Astrocyte (in vitro differentiated cells and primary cell): ENCODE results near the gene ZNF408. TPM values are rescaled to one million over a fixed set of nuclear protein-coding genes. Genes with fewer than 3 reads are reported as not detected.

ENCODE experiments used
- DNase-seq: peaks from one replicate; pipeline ENCODE4 v3.0.0-alpha.2; 2010; ENCODE audit warnings: low read depth
- FAIRE-seq: peaks from 2 replicates; lab custom pipeline; 2011; peaks lifted over from hg19 to GRCh38; lab: Jason Lieb, UNC
- H2AFZ ChIP-seq: 2 replicates; pipeline ENCODE4 v1.6.0; 2012; ENCODE audit warnings: low read depth, low read length, inconsistent platforms
- H3K27ac ChIP-seq: 2 replicates; pipeline ENCODE4 v1.5.1; 2011; ENCODE audit warnings: low read depth, low read length, inconsistent platforms
- H3K27me3 ChIP-seq: 2 replicates; pipeline ENCODE4 v1.6.0; 2011; ENCODE audit warnings: low read length, inconsistent platforms; ENCODE audit not compliant: insufficient read depth
- H3K36me3 ChIP-seq: 2 replicates; pipeline ENCODE4 v1.5.1; 2011; ENCODE audit warnings: low read length, inconsistent platforms; ENCODE audit not compliant: insufficient read depth
- H3K4me1 ChIP-seq: 2 replicates; pipeline ENCODE4 v1.5.1; 2011; ENCODE audit warnings: low read length, inconsistent platforms; ENCODE audit not compliant: insufficient read depth
- H3K4me2 ChIP-seq: 2 replicates; pipeline ENCODE4 v1.6.0; 2012; ENCODE audit warnings: low read length, inconsistent platforms
- H3K4me3 ChIP-seq: 2 replicates; pipeline ENCODE4 v1.5.1; 2011; ENCODE audit warnings: low read depth, mild to moderate bottlenecking, low read length, inconsistent platforms; ENCODE audit not compliant: insufficient read depth
- H3K79me2 ChIP-seq: 2 replicates; pipeline ENCODE4 v1.6.0; 2012; ENCODE audit warnings: mild to moderate bottlenecking, low read length, inconsistent platforms; ENCODE audit not compliant: insufficient read depth
- H3K9ac ChIP-seq: 2 replicates; pipeline ENCODE4 v1.6.0; 2012; ENCODE audit warnings: mild to moderate bottlenecking, low read length, inconsistent platforms
- H3K9me3 ChIP-seq: 2 replicates; pipeline ENCODE4 v1.5.1; 2012; ENCODE audit warnings: low read depth, mild to moderate bottlenecking, low read length, inconsistent platforms; ENCODE audit not compliant: insufficient read depth
- H4K20me1 ChIP-seq: 2 replicates; pipeline ENCODE4 v1.6.0; 2012; ENCODE audit warnings: low read length, inconsistent platforms; ENCODE audit not compliant: insufficient read depth
- H3K27ac Mint-ChIP-seq: one replicate; pipeline ENCODE4 v1.8.0; 2021; ENCODE audit warnings: mild to moderate bottlenecking, mixed read lengths; ENCODE audit not compliant: unreplicated experiment
- H3K27me3 Mint-ChIP-seq: one replicate; pipeline ENCODE4 v1.8.0; 2021; ENCODE audit warnings: low read depth, mixed read lengths; ENCODE audit not compliant: unreplicated experiment
- H3K36me3 Mint-ChIP-seq: one replicate; pipeline ENCODE4 v1.8.0; 2021; ENCODE audit warnings: low read depth, mixed read lengths; ENCODE audit not compliant: unreplicated experiment
- H3K4me1 Mint-ChIP-seq: one replicate; pipeline ENCODE4 v1.8.0; 2021; ENCODE audit warnings: low read depth, mixed read lengths; ENCODE audit not compliant: unreplicated experiment
- H3K4me3 Mint-ChIP-seq: one replicate; pipeline ENCODE4 v1.8.0; 2021; ENCODE audit warnings: mild to moderate bottlenecking, moderate library complexity, mixed read lengths; ENCODE audit not compliant: unreplicated experiment
- H3K9me3 Mint-ChIP-seq: one replicate; pipeline ENCODE4 v1.8.0; 2021; ENCODE audit warnings: mild to moderate bottlenecking, mixed read lengths; ENCODE audit not compliant: unreplicated experiment
- EZH2 ChIP-seq: IDR thresholded peaks from 2 replicates; pipeline ENCODE4 v1.6.1; 2012; ENCODE audit warnings: mild to moderate bottlenecking, low read length, inconsistent platforms; ENCODE audit not compliant: insufficient read depth
- total RNA-seq: library from RNA; stranded (reverse); gene quantifications from 2 replicates; pipeline ENCODE4 v1.2.1, GENCODE V29; 2021
- TF ChIP-seq, protein P1 (sequence below): IDR thresholded peaks from 2 replicates; pipeline ENCODE4 v1.5.1; 2011; ENCODE audit warnings: low read depth, mild to moderate bottlenecking, inconsistent platforms, low read length, moderate library complexity; ENCODE audit not compliant: insufficient read depth

ZNF408 gene
- total RNA-seq, 1 donor from 2014 or later, result 18.3 TPM

DNA sequence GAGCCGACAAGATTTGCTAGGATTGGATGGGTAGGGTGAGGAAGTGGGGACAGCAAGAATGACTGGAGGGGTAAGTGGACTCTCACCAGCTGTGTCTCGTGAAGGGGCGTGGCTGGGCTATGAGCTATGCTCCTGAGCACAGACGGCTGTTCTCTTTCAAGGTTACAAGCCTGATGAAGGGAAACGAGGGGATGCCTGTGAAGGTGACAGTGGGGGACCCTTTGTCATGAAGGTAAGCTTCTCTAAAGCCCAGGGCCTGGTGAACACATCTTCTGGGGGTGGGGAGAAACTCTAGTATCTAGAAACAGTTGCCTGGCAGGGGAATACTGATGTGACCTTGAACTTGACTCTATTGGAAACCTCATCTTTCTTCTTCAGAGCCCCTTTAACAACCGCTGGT, 38.1 kb downstream of the ZNF408 start:
- no peak for DNase-seq
- H3K9me3 Mint-ChIP-seq, result no peaks in the 10 kb centered on the region
- H3K36me3 Mint-ChIP-seq, result peaks cover 24% of the 10 kb centered on the region
- no peaks in the 10 kb centered on the region for H3K27me3 ChIP-seq
- H3K79me2 ChIP-seq, result no peaks in the 10 kb centered on the region
- H3K27ac Mint-ChIP-seq, result no peak overlapping the region
- H3K4me2 ChIP-seq, result no peak overlapping the region
- H3K27me3 Mint-ChIP-seq, result no peaks in the 10 kb centered on the region
- H3K9ac ChIP-seq, result no peak overlapping the region
- H2AFZ ChIP-seq, result no peak overlapping the region
- no peaks in the 10 kb centered on the region for H3K9me3 ChIP-seq
- no peak overlapping the region for H3K27ac ChIP-seq
- no peak overlapping the region for H3K4me3 ChIP-seq
- peaks cover 17% of the 10 kb centered on the region for H3K36me3 ChIP-seq
- no peaks in the 10 kb centered on the region for H3K4me1 ChIP-seq
- no peak for FAIRE-seq
- H3K4me3 Mint-ChIP-seq, result no peak overlapping the region
- H4K20me1 ChIP-seq, result no peaks in the 10 kb centered on the region
- no peaks in the 10 kb centered on the region for H3K4me1 Mint-ChIP-seq
- no peak for TF ChIP-seq EZH2
- TF ChIP-seq, protein P1, sequence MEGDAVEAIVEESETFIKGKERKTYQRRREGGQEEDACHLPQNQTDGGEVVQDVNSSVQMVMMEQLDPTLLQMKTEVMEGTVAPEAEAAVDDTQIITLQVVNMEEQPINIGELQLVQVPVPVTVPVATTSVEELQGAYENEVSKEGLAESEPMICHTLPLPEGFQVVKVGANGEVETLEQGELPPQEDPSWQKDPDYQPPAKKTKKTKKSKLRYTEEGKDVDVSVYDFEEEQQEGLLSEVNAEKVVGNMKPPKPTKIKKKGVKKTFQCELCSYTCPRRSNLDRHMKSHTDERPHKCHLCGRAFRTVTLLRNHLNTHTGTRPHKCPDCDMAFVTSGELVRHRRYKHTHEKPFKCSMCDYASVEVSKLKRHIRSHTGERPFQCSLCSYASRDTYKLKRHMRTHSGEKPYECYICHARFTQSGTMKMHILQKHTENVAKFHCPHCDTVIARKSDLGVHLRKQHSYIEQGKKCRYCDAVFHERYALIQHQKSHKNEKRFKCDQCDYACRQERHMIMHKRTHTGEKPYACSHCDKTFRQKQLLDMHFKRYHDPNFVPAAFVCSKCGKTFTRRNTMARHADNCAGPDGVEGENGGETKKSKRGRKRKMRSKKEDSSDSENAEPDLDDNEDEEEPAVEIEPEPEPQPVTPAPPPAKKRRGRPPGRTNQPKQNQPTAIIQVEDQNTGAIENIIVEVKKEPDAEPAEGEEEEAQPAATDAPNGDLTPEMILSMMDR, result no peak

DNA sequence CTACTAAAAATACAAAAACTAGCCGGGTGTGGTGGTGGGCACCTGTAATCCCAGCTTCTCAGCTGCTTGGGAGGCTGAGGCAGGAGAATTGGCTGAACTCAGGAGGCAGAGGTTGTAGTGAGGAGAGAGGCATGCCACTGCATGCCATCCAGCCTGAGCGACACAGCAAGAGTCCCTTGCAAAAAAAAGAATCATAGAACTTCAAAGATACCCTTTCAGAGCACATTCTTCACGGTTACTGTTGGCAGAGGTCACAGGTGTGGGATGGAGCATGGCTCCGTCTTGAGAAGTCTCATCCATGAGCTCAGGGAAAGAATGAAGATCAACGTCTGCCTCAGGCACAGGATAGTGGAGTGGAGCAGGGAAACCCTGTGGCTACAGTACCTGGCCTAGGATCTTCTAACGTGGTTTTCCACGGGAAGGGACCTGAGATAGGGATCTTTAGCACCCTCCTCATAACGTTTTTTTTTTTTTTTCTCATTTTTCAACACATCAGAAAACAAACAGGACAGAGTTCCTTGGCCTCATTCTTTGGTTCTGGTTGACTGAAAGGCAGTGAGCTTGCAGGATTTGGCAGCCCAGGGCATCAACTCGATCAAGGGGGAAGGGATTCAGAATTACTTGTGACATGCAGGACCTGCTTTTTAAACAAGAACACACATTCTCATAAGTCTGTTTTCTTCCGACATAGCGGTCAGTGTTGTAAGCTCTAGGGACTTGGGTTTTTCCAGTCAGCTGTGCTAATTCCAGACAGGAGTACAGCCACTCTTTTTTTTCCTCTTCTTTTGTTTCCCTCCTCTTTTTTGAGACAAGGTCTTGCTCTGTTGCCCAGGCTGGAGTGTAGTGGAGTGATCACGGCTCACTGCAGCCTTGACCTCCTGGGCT, 41.0 kb downstream of the ZNF408 start:
- Mint-ChIP-seq H3K27me3 (no peaks in the 10 kb centered on the region), H3K4me1 (no peaks in the 10 kb centered on the region), H3K36me3 (peaks cover 26% of the 10 kb centered on the region), H3K27ac (no peak overlapping the region), H3K9me3 (no peaks in the 10 kb centered on the region), H3K4me3 (no peak overlapping the region)
- no peak overlapping the region for H3K4me2 ChIP-seq
- H3K4me3 ChIP-seq, result no peak overlapping the region
- no peaks in the 10 kb centered on the region for H3K4me1 ChIP-seq
- H3K36me3 ChIP-seq, result peaks cover 43% of the 10 kb centered on the region
- no peak for DNase-seq
- no peaks in the 10 kb centered on the region for H3K9me3 ChIP-seq
- no peaks in the 10 kb centered on the region for H3K27me3 ChIP-seq
- no peak for FAIRE-seq
- H3K27ac ChIP-seq, result no peak overlapping the region
- H4K20me1 ChIP-seq, result no peaks in the 10 kb centered on the region
- no peak overlapping the region for H2AFZ ChIP-seq
- no peak overlapping the region for H3K9ac ChIP-seq
- no peak for TF ChIP-seq EZH2
- TF ChIP-seq, protein P1, result no peak
- H3K79me2 ChIP-seq, result no peaks in the 10 kb centered on the region

DNA sequence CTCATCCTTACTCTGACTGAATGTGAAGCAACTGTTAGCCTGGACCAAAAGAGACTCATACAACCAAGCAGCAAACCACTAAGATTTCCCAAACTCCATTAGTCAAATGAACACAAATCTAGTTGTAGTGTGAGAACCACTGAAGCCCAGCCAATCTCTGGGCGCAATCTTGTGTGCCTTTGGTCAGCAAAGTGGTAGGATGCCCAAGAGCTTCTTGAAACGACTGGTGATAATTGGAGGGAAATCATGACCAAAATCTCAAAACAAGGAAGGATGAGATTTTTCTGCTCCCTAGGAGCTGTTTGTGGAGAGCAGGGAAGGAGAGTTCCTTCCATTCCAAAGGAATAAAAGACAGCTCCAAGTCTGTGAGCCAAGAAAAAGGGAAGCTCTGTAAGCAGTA, 42.2 kb downstream of the ZNF408 start:
- Mint-ChIP-seq H3K27ac (no peak overlapping the region), H3K36me3 (peaks cover 31% of the 10 kb centered on the region), H3K9me3 (no peaks in the 10 kb centered on the region), H3K4me3 (no peak overlapping the region), H3K27me3 (no peaks in the 10 kb centered on the region), H3K4me1 (no peaks in the 10 kb centered on the region)
- DNase-seq, result no peak
- Histone ChIP-seq H3K4me1 (no peaks in the 10 kb centered on the region), H4K20me1 (no peaks in the 10 kb centered on the region), H3K9me3 (no peaks in the 10 kb centered on the region), H2AFZ (no peak overlapping the region), H3K9ac (no peak overlapping the region), H3K4me3 (no peak overlapping the region), H3K36me3 (peaks cover 52% of the 10 kb centered on the region), H3K79me2 (no peaks in the 10 kb centered on the region), H3K27me3 (no peaks in the 10 kb centered on the region), H3K4me2 (no peak overlapping the region), H3K27ac (no peak overlapping the region)
- FAIRE-seq, result no peak
- no peak for TF ChIP-seq EZH2
- TF ChIP-seq, protein P1, result no peak
